GM12878 (cell line): Measurements from ENCODE around the gene AGRP.

Experiments used
- CEBPB ChIP-seq, 2 experiments: fragments of 150-350 bp in 1 of 2; IDR thresholded peaks; 2 replicates each; pipeline ENCODE4 v1.6.1; 2012 to 2014; ENCODE audit warnings: low read depth in 2 of 2, low read length in 2 of 2, borderline replicate concordance in 1 of 2, inconsistent platforms in 1 of 2
- CHD1 ChIP-seq: IDR thresholded peaks from 2 replicates; pipeline ENCODE4 v1.6.1; 2012; ENCODE audit warnings: low read depth, low read length, improper control_type of control experiment
- CHD2 ChIP-seq: IDR thresholded peaks from 2 replicates; pipeline ENCODE4 v1.6.1; 2011; ENCODE audit warnings: low read depth, low read length, improper control_type of control experiment, borderline replicate concordance
- CHD4 ChIP-seq: fragments of 200-600 bp; sonication (generic); IDR thresholded peaks from 2 replicates; pipeline ENCODE4 v1.6.1; 2016; ENCODE audit warnings: mild to moderate bottlenecking
- ELK1 ChIP-seq: IDR thresholded peaks from 2 replicates; pipeline ENCODE4 v1.6.1; 2012; ENCODE audit warnings: low read depth, low read length, improper control_type of control experiment
- EZH2 ChIP-seq: IDR thresholded peaks from 2 replicates; pipeline ENCODE4 v1.6.1; 2012; ENCODE audit warnings: low read depth, mild to moderate bottlenecking, control low read depth, inconsistent platforms, low read length, borderline replicate concordance; ENCODE audit not compliant: control insufficient read depth
- FOS ChIP-seq: IDR thresholded peaks from 3 replicates; pipeline ENCODE4 v1.6.1; 2011; ENCODE audit warnings: borderline replicate concordance; ENCODE audit not compliant: insufficient read length; ENCODE audit errors: extremely low read depth
- KDM1A ChIP-seq: fragments of 200-600 bp; sonication (generic); IDR thresholded peaks from 2 replicates; pipeline ENCODE4 v1.6.1; 2016; ENCODE audit warnings: borderline replicate concordance
- MAX ChIP-seq: IDR thresholded peaks from 2 replicates; pipeline ENCODE4 v1.6.1; 2012; ENCODE audit warnings: low read depth, low read length, improper control_type of control experiment
- SREBF2 ChIP-seq: IDR thresholded peaks from 2 replicates; pipeline ENCODE4 v1.6.1; 2012; ENCODE audit warnings: mild to moderate bottlenecking, low read length
- YY1 ChIP-seq: IDR thresholded peaks from 2 replicates; pipeline ENCODE4 v1.6.1; 2011; ENCODE audit warnings: low read depth, mild to moderate bottlenecking, low read length
- TF ChIP-seq, protein P1 (sequence below), 3 experiments: IDR thresholded peaks in 2 of 3; conservative IDR thresholded peaks in 1 of 3; 2 replicates each; pipeline ENCODE4 v1.5.1; 2011; ENCODE audit warnings: low read depth in 3 of 3, low read length in 3 of 3, mild to moderate bottlenecking in 3 of 3, control low read depth in 2 of 3, moderate library complexity in 2 of 3, inconsistent platforms in 1 of 3, mixed read lengths in 1 of 3; ENCODE audit not compliant: control insufficient read depth in 2 of 3, insufficient read depth in 1 of 3; ENCODE audit errors: extremely low read depth in 1 of 3
- TF ChIP-seq, protein P2 (sequence below): fragments of 450-650 bp; IDR thresholded peaks from 2 replicates; pipeline ENCODE4 v1.6.1; 2018; ENCODE audit warnings: mild to moderate bottlenecking, low read depth, moderate library complexity; ENCODE audit not compliant: partially characterized antibody

- TF ChIP-seq, protein P1, sequence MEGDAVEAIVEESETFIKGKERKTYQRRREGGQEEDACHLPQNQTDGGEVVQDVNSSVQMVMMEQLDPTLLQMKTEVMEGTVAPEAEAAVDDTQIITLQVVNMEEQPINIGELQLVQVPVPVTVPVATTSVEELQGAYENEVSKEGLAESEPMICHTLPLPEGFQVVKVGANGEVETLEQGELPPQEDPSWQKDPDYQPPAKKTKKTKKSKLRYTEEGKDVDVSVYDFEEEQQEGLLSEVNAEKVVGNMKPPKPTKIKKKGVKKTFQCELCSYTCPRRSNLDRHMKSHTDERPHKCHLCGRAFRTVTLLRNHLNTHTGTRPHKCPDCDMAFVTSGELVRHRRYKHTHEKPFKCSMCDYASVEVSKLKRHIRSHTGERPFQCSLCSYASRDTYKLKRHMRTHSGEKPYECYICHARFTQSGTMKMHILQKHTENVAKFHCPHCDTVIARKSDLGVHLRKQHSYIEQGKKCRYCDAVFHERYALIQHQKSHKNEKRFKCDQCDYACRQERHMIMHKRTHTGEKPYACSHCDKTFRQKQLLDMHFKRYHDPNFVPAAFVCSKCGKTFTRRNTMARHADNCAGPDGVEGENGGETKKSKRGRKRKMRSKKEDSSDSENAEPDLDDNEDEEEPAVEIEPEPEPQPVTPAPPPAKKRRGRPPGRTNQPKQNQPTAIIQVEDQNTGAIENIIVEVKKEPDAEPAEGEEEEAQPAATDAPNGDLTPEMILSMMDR (IDR thresholded peaks at IDR 0.05 in 2 of 3, conservative IDR thresholded peaks at IDR 0.05 in 1 of 3; ENCODE audit: control insufficient read depth in 2 of 3, extremely low read depth in 1 of 3, insufficient read depth in 1 of 3, low read depth in 3 of 3, low read length in 3 of 3), result no peak
- no peak for TF ChIP-seq CHD2
- TF ChIP-seq EZH2, result no peak
- TF ChIP-seq FOS, result no peak
- TF ChIP-seq YY1, result no peak
- TF ChIP-seq ELK1, result no peak
- no peak for TF ChIP-seq KDM1A
- no peak for TF ChIP-seq MAX
- no peak for TF ChIP-seq CHD1
- no peak for TF ChIP-seq CHD4
- TF ChIP-seq, protein P2, sequence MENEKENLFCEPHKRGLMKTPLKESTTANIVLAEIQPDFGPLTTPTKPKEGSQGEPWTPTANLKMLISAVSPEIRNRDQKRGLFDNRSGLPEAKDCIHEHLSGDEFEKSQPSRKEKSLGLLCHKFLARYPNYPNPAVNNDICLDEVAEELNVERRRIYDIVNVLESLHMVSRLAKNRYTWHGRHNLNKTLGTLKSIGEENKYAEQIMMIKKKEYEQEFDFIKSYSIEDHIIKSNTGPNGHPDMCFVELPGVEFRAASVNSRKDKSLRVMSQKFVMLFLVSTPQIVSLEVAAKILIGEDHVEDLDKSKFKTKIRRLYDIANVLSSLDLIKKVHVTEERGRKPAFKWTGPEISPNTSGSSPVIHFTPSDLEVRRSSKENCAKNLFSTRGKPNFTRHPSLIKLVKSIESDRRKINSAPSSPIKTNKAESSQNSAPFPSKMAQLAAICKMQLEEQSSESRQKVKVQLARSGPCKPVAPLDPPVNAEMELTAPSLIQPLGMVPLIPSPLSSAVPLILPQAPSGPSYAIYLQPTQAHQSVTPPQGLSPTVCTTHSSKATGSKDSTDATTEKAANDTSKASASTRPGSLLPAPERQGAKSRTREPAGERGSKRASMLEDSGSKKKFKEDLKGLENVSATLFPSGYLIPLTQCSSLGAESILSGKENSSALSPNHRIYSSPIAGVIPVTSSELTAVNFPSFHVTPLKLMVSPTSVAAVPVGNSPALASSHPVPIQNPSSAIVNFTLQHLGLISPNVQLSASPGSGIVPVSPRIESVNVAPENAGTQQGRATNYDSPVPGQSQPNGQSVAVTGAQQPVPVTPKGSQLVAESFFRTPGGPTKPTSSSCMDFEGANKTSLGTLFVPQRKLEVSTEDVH, result no peak
- TF ChIP-seq CEBPB (IDR thresholded peaks at IDR 0.05; ENCODE audit: borderline replicate concordance in 1 of 2, low read depth in 2 of 2, low read length in 2 of 2), result no peak
- TF ChIP-seq SREBF2, result no peak
Observed at GRCh38 chr16:67459861-67460150, 23.5 kb downstream of the AGRP start.
